Transverse colon (tissue), 4 donors: ENCODE measurements around the gene TTC23.

Experiments
- CTCF ChIP-seq, 5 experiments: fragments of 200-600 bp in 3 of 5; fragments of 450-650 bp in 2 of 5; sonication (generic) in 3 of 5; IDR thresholded peaks; 1 replicate in 2 of 5; 2 replicates in 3 of 5; pipeline ENCODE4 v1.5.1; 2016 to 2017; ENCODE audit warnings: antibody characterized with exemption in 5 of 5, inconsistent platforms in 3 of 5, mild to moderate bottlenecking in 2 of 5, moderate library complexity in 1 of 5
- EP300 ChIP-seq: sonication (generic); formaldehyde crosslinking; IDR thresholded peaks from one replicate; pipeline ENCODE4 v1.6.1; 2017; ENCODE audit warnings: antibody characterized with exemption, low read depth
- POLR2AphosphoS5 ChIP-seq, 3 donors: sonication (generic); formaldehyde crosslinking; IDR thresholded peaks; one replicate each; pipeline ENCODE4 v1.6.1; 2016; ENCODE audit warnings: antibody characterized with exemption in 3 of 3

GRCh38 chr15:99130765-99131440, 118.5 kb downstream of the TTC23 start:
- TF ChIP-seq EP300: no peak
- no peak for TF ChIP-seq POLR2AphosphoS5 (IDR thresholded peaks at IDR 0.05)
- TF ChIP-seq CTCF (IDR thresholded peaks at IDR 0.05): no peak
